HTERT RPE-1 (cell line): ENCODE data around the gene CTAGE8.
"Not testable (repeated sequence)": the region's sequence is repeated elsewhere in the genome, so short reads cannot be mapped to it uniquely, and the experiment has no call there.

Experiments
- in situ Hi-C: fragments of 300-500 bp; cut with MboI; formaldehyde crosslinking; loops from 4 replicates; pipeline ENCODE4 v1.14.3; 2020; ENCODE audit warnings: low sequenced_read_pairs

The CTAGE8 gene

GRCh38 chr7:144256112-144256511, 13.0 kb downstream of the CTAGE8 start:
- in situ Hi-C loops: no loop called here

- in situ Hi-C loops: no loop called here
Observed at GRCh38 chr7:144255471-144255897, 13.6 kb downstream of the CTAGE8 start.

GRCh38 chr7:144252307-144252706, 16.8 kb downstream of the CTAGE8 start:
- in situ Hi-C loops: not testable (repeated sequence)

GRCh38 chr7:144247674-144248330, 21.3 kb downstream of the CTAGE8 start:
- in situ Hi-C loops: not testable (repeated sequence)

- in situ Hi-C loops: not testable (repeated sequence)
Observed at GRCh38 chr7:144246967-144247366, 22.1 kb downstream of the CTAGE8 start.

GRCh38 chr7:144245372-144245771, 23.7 kb downstream of the CTAGE8 start:
- in situ Hi-C loops: not testable (repeated sequence)

- in situ Hi-C loops: not testable (repeated sequence)
Observed at GRCh38 chr7:144239365-144239764, 29.7 kb downstream of the CTAGE8 start, which contains the start of gene OR2A42. Gene OR2A42, minus strand, starts transcription at chr7:144239605. Its CDS starts 6,762 bp downstream, at chr7:144232843.

GRCh38 chr7:144238530-144239082, 30.5 kb downstream of the CTAGE8 start:
- in situ Hi-C loops: not testable (repeated sequence)

- in situ Hi-C loops: not testable (repeated sequence)
Observed at GRCh38 chr7:144233039-144233438, 36.0 kb downstream of the CTAGE8 start.

GRCh38 chr7:144231027-144231426, 38.1 kb downstream of the CTAGE8 start:
- in situ Hi-C loops: not testable (repeated sequence)

GRCh38 chr7:144228810-144229209, 40.3 kb downstream of the CTAGE8 start:
- in situ Hi-C loops: not testable (repeated sequence)

- in situ Hi-C loops: not testable (repeated sequence)
Observed at GRCh38 chr7:144226866-144227265, 42.2 kb downstream of the CTAGE8 start.

- in situ Hi-C loops: not testable (repeated sequence)
Observed at GRCh38 chr7:144223675-144224074, 45.4 kb downstream of the CTAGE8 start.

GRCh38 chr7:144220531-144220930, 48.6 kb downstream of the CTAGE8 start:
- in situ Hi-C loops: not testable (repeated sequence)

GRCh38 chr7:144219149-144219548, 49.9 kb downstream of the CTAGE8 start:
- in situ Hi-C loops: not testable (repeated sequence)

GRCh38 chr7:144218581-144218980, 50.5 kb downstream of the CTAGE8 start:
- in situ Hi-C loops: not testable (repeated sequence)

- in situ Hi-C loops: not testable (repeated sequence)
Observed at GRCh38 chr7:144217200-144217599, 51.9 kb downstream of the CTAGE8 start.
